ENCODE measurements around the gene GGT5.
"Not testable (repeated sequence)": the region's sequence is repeated elsewhere in the genome, so short reads cannot be mapped to it uniquely, and the experiment has no call there.

GRCh38 chr22:24243417-24243816 lies 1.5 kb downstream of the GGT5 start:
- not testable (repeated sequence) for TF ChIP-seq SP1 (IDR thresholded peaks at IDR 0.05); CTBP1 (IDR thresholded peaks at IDR 0.05; ENCODE audit: borderline replicate concordance); L3MBTL2 (conservative IDR thresholded peaks at IDR 0.05); TARDBP (IDR thresholded peaks at IDR 0.05); NFRKB (IDR thresholded peaks at IDR 0.05); ELF4 (IDR thresholded peaks at IDR 0.05); ZNF384 (IDR thresholded peaks at IDR 0.05); BHLHE40 (IDR thresholded peaks at IDR 0.05; ENCODE audit: borderline replicate concordance)

Measured in HEK293T (cell line).